ENCODE results near the gene TRIM39.

TRIM39 gene

GRCh38 chr6:30328397-30328796, 1.7 kb downstream of the TRIM39 start:
- no peak for DNase-seq

DNA sequence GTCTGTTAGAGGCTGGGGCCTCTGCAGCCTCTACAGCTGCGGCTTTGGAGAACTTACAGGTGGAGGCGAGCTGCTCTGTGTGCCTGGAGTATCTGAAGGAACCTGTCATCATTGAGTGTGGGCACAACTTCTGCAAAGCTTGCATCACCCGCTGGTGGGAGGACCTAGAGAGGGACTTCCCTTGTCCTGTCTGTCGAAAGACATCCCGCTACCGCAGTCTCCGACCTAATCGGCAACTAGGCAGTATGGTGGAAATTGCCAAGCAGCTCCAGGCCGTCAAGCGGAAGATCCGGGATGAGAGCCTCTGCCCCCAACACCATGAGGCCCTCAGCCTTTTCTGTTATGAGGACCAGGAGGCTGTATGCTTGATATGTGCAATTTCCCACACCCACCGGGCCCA, 2.6 kb downstream of the TRIM39 start:
- no peak for DNase-seq

DNA sequence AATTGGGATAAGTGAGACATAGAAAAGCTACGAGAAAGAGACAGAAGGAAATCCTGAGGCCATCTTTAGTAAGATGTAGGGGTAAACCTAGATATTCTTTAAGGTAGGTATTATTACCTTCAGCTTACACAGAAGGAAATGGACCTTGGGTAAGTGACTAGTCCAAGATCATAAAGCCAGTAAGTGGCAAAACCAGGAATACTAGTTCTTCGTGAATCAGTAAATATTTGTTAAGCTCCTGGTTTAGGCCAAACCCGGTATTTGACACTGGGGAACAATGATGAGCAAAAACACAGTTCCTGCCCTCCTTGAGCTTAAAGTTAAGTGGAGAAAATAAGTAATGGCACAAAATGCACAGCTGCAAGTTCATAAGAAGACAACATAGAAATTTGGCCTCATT, 5.3 kb downstream of the TRIM39 start:
- no peak for DNase-seq

DNA sequence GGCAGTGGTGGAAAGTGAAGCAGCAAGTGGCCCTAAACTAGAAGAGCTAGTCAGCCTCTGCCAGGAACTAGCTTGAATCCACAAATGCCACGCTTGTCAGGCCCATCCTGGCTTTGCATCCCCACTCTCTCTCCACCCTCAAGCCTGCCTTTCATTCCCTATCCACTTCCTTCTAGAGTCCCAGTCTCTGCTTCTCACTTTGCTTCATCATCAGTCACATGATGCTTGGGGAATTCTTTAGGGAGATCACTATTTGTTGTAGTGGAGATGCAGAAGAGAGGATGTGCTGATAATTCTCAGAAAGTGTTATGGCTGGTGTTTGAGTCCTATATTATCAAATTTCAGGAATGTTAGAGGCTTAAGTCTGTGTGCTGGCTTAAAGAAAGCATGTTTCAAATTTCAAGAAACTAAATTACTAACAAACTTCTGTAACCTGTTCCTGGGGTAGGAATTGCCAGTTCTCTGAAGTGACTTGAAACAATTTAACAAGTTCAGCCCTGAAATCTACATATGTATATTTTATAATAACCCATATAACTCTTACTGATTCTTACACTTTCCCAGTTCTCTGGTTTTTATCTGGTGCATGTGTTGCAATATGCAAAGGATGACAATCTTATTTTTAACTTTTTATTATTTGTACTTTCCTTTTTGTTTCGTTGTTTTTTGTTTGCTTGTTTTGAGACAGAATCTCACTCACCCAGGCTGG, 7.5 kb downstream of the TRIM39 start:
- DNase-seq = no peak

- no peak for DNase-seq
Observed at GRCh38 chr6:30340589-30341054, 13.9 kb downstream of the TRIM39 start.

- no peak for DNase-seq
Observed at GRCh38 chr6:30341218-30341617, 14.5 kb downstream of the TRIM39 start.

DNA sequence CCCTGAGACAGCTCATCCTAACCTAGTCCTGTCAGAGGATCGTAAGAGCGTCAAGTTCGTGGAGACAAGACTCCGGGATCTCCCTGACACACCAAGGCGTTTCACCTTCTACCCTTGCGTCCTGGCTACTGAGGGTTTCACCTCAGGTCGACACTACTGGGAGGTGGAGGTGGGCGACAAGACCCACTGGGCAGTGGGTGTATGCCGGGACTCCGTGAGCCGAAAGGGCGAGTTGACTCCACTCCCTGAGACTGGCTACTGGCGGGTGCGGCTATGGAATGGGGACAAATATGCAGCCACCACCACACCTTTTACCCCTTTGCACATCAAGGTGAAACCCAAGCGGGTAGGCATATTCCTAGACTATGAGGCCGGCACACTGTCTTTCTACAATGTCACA, 15.0 kb downstream of the TRIM39 start:
- DNase-seq = no peak

GRCh38 chr6:30344191-30344867, 17.6 kb downstream of the TRIM39 start:
- DNase-seq = no peak

DNA sequence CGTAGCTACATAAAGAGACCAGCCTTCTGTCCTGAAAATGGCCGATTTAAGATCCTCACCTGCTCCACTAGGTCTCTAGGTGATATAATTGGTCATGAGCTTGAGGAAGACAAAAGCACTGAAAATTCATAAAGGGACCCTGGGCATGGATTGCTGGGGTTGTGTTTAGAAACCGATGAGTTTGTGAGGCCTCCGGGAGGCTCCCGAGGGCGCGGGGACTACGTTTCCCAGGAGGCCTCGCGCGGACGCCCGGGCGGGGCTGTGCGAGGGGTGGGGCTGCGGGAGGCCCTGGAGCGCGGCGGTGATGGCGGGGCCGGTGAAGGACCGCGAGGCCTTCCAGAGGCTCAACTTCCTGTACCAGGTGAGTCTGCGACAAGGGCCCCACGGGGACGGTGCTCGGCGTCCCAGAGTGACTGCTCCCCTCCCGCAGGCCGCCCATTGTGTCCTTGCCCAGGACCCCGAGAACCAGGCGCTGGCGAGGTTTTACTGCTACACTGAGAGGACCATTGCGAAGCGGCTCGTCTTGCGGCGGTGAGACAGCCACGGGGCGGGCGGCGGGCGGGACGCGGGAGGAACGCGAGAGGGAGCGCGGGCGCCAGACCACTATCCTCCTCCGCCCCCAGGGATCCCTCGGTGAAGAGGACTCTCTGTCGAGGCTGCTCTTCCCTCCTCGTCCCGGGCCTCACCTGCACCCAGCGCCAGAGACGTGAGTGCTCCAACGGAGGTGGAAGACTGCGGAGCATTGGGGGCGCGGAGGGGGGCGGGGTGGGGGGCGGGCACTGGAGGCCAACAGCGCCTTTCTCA, 18.3 kb downstream of the TRIM39 start, which contains the start of gene RPP21:
Gene RPP21, plus strand, starts transcription at position 289 of the 804 bp plus-strand sequence. Its CDS starts 16 bp downstream, at position 305.
- peak; percentile 91 for DNase-seq

DNA sequence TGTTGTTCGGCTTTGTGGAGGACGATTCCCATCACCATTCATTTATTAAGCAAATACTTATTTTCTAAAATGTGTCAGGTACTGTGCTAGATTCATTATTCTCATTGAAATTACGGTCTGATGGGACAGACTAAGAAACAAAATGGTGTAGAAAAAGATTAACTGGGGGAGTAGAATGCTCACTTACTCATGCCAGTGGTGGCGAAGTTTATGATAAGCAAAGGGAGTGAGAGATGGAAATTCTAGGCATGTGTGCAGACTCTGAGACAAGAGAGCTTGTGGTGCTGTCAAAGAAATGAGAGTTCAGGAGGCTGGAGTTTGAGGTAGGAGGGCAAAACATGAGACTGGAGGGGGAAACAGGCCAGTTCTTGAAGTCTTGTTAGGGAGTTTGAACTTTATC, 19.1 kb downstream of the TRIM39 start:
- DNase-seq = no peak

GRCh38 chr6:30348957-30349356, 22.2 kb downstream of the TRIM39 start:
- no peak for DNase-seq

DNA sequence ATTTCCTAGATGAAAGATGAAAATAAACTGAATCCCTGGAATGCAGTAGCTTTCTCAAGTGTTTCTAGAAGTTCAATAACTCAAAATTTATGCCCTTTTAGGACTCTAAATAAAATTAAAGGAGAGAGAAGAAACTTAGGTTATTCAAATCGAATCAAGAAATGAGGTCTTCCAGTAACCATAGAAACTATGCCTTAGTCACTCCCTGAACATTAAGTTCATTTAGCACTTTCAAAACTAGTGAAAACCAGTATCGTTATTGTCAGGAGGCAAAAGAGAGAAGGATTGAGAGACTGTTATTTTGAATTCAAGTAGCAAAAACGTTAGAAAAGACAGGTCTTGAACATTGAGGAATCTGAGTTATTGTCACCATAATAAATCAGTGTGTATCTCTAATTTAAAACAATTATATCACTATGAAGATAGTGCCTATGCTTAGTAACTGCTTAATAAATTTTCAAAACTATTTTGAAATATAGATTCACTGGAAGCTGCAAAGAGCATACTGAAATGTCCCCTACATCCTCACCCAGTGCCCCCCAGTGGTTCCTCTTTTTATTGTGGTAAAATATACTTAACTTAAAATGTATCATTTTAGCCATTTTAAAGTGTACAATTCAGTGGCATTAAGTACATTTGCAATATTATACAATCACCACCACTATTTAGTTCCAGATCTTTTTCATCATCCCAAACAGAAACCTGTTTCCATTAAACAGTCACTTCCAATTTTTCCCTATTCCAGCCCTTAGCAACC, 22.9 kb downstream of the TRIM39 start:
- DNase-seq = no peak

- no peak for DNase-seq
Observed at GRCh38 chr6:30350524-30350923, 23.8 kb downstream of the TRIM39 start.

DNA sequence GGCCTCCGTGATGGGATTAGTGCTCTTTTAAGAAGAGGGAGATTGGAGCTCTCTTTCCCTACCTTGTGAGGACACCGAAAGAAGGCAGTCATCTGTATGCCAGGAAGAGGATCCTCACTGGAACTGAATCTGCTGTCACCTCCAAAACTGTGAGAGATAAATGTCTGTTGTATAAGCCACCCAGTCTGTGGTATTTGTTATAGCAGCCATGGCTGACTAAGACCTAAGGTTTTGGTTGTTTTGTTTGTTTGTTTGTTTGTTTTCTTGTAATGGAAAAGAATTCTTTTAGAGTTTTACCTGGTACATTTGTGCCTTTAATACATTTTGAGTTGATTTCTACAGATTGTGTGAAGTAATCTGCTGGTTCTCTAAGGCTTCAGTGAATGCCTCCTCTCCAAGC, 25.8 kb downstream of the TRIM39 start:
- no peak for DNase-seq

- DNase-seq = no peak
Observed at GRCh38 chr6:30355281-30355680, 28.6 kb downstream of the TRIM39 start.

- DNase-seq = no peak
Observed at GRCh38 chr6:30356536-30356935, 29.8 kb downstream of the TRIM39 start.

- DNase-seq = peak; percentile 61
Observed at GRCh38 chr6:30357678-30358540, 31.2 kb downstream of the TRIM39 start.

- no peak for DNase-seq
Observed at GRCh38 chr6:30359276-30359675, 32.5 kb downstream of the TRIM39 start.

- no peak for DNase-seq
Observed at GRCh38 chr6:30360139-30360538, 33.4 kb downstream of the TRIM39 start.

GRCh38 chr6:30361661-30362060, 34.9 kb downstream of the TRIM39 start:
- DNase-seq = no peak

DNA sequence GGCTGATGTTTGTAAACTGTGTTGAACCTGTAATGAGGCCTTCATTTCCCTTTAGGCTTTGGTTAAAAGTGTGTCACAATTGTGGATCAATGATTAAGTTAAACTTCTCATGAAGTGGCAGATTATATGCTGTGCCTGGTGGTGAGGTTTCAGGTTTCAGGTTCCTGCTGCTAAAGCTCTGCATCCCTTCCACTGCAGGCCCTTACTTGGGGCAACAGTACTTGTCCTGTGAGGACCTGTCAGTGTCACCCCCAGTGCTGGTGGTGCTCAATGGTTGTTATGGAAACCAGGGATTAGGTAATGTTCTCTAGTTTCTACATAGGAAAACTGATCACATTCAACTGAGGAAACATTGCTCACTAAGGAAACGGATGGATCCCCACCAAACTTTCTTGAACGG, 36.7 kb downstream of the TRIM39 start:
- no peak for DNase-seq

- no peak for DNase-seq
Observed at GRCh38 chr6:30364591-30364990, 37.9 kb downstream of the TRIM39 start.

All from stimulated activated CD8-positive, alpha-beta memory T cell treated with anti-CD3 and anti-CD28 coated beads, Interleukin-4, amount 100 ng/mL, for 48 hours (primary cell).